MG63 (cell line): ENCODE data around the gene FAM180A. TPM values are rescaled to one million over a fixed set of nuclear protein-coding genes. Genes with fewer than 3 reads are reported as not detected.

ENCODE experiments used
- DNase-seq: peaks from one replicate; pipeline ENCODE4 v3.0.0-alpha.2; 2020
- H3K27me3 ChIP-seq: fragments of 250-450 bp; sonication (Bioruptor Pico); 2 replicates; pipeline ENCODE4 v1.5.1; 2020; ENCODE audit warnings: mild to moderate bottlenecking, moderate library complexity
- H3K36me3 ChIP-seq: fragments of 250-450 bp; sonication (Bioruptor Pico); 2 replicates; pipeline ENCODE4 v1.5.1; 2020; ENCODE audit warnings: mild to moderate bottlenecking, moderate library complexity
- H3K4me3 ChIP-seq: fragments of 250-450 bp; sonication (Bioruptor Pico); 2 replicates; pipeline ENCODE4 v1.5.1; 2020; ENCODE audit warnings: mild to moderate bottlenecking, moderate library complexity
- H3K9me3 ChIP-seq: fragments of 250-450 bp; sonication (Bioruptor Pico); 2 replicates; pipeline ENCODE4 v1.5.1; 2020; ENCODE audit warnings: mild to moderate bottlenecking, moderate library complexity
- total RNA-seq: library from RNA; depleted of rRNA; stranded (reverse); fragments of >200 nt; shearing (Covaris generic); gene quantifications from 2 replicates; pipeline ENCODE4 v1.2.3, GENCODE V29; 2014; ENCODE audit warnings: low replicate concordance; rRNA removed

The FAM180A gene
- total RNA-seq, 1 experiment from 2014 or later = 6.8 TPM

DNA sequence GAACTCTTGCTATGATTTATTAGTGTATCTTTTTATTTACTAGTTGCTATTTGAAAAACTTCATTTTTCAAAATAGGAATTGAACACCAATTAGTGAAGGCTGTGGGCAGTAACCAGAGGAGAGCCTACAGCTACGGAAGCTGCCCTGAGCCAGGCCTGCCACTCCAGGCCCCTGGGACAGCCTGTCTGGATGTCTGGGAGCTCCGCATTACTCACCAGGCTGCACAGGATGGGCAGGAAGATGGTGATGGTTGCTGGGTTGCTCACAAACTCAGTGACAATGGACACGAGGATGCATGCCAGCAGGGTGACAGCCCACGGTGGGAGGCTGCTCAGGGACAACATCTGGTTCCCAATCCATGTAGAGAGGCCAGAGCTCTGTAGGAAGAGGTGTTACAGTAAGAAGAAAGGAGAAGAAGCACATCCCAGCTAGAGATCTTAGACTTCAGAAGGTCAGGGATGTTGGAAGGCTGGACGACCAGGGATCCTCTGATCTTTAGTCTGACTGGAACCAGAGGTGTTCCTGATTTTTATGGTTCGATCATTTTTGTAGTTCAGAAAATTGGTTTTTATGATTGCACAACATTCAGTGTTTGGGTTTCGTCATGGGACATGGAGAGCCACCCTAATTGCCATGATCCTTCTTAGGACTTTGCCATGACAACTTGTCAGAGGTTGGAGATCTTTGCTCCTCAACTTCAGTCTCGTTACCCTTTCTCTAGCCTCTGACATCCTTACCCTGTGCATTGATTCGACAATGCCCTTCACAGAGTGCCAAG is 63.1 kb downstream of the FAM180A start:
- H3K9me3 ChIP-seq = no peaks in the 10 kb centered on the region
- H3K27me3 ChIP-seq = no peaks in the 10 kb centered on the region
- H3K36me3 ChIP-seq = no peaks in the 10 kb centered on the region
- no peak overlapping the region for H3K4me3 ChIP-seq
- DNase-seq = no peak

DNA sequence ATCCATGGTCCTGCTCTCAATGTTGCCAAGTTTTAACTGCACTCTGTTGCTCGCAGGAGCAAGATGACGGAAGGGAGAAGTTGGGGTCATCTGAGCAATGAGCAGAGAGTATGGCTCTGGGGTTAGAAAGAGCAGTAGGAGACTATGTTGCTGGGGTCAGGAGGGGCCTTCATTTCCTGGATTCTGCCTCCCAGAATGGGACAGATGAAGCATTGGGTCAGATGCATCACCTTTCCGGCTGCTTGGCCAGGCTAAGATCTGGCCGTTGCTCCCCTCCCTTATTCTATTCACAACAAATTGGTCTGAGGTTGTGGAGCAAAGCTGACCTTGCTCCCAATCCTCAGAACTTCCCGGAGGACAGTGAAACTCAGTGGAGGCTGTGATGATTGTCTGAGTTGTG is 63.9 kb downstream of the FAM180A start:
- no peaks in the 10 kb centered on the region for H3K9me3 ChIP-seq
- H3K36me3 ChIP-seq = no peaks in the 10 kb centered on the region
- H3K4me3 ChIP-seq = no peak overlapping the region
- H3K27me3 ChIP-seq = no peaks in the 10 kb centered on the region
- no peak for DNase-seq

DNA sequence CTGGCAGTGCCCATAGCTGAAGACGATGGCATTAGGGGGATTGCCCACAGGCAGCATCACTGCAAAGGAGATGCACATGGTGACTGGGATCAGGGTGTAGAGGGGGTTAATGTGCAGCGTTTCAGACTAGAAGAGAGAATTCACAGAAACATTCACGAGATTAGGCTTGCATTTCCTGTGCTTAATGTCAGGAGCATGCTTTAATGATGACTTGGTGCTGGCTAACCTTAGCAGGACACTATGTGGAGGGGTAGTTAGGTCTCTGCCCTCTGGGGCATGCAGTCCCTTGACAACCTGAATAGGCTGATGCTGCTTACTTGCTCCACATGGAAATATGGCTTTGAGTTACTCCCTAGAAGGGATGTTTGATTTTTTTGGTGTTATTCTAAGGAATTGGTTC is 64.5 kb downstream of the FAM180A start:
- DNase-seq = no peak
- H3K27me3 ChIP-seq = no peaks in the 10 kb centered on the region
- H3K36me3 ChIP-seq = no peaks in the 10 kb centered on the region
- no peaks in the 10 kb centered on the region for H3K9me3 ChIP-seq
- H3K4me3 ChIP-seq = no peak overlapping the region

DNA sequence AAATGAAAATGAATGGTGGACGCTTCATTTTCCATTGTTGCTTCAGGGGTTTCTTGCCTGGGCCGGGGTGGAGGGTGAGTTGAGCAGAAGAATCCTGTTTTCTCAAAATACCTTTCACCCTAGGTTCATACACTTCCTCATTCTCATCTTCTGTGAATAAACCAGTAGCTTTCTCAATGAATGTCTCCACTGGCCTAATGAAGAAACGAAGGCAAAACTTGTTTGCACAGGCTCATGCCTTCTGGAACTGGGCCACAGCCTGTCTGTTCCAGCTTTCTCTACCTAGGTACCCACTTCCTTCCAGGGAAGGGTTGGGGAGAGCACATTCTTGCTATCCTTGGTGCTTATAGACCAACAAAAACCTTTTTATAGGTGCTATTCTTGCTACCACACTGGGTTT is 65.0 kb downstream of the FAM180A start:
- Histone ChIP-seq H3K9me3 (no peaks in the 10 kb centered on the region), H3K36me3 (no peaks in the 10 kb centered on the region), H3K4me3 (no peak overlapping the region), H3K27me3 (no peaks in the 10 kb centered on the region)
- DNase-seq = no peak

DNA sequence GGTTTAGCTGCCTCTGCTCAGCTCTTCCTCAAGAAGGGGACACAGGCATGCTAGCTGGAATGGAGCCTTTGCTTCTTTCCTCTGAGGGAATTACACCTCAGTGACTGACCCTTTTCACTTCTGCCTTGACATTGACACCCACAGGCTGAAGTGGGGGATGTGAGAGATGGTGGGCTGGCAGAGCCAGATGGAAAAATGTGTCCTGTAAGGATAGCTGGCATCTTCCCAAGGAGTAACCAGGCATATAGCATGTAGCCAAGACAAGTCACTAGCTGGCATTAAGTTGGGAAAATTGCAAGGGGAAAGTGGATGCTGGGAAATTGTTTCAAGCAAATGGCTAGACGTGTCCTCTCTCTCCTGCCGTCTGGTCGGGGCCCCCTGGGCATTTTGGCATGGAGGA is 66.4 kb downstream of the FAM180A start:
- no peaks in the 10 kb centered on the region for H3K27me3 ChIP-seq
- no peak for DNase-seq
- no peaks in the 10 kb centered on the region for H3K36me3 ChIP-seq
- H3K4me3 ChIP-seq = no peak overlapping the region
- H3K9me3 ChIP-seq = no peaks in the 10 kb centered on the region

DNA sequence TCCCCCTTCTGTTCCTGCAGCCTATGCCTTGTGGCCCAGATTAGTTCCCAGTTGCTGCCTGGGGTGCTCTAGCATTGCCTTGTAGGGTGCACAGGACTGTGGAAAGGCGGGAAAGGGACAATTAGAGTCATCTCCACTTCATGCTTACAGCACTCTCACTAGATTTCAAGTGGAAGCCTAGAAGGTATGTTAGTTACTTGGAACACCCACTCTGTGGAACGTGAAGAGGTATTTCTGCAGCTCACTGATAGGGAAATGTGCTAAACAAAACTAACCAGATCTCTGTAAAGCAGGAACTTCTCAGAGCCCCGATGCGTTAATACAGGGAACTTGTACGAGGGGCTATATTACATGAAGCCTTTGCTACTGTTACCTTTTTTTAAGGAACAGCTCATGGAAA is 66.9 kb downstream of the FAM180A start:
- no peak for DNase-seq
- no peaks in the 10 kb centered on the region for H3K27me3 ChIP-seq
- H3K9me3 ChIP-seq = no peaks in the 10 kb centered on the region
- H3K4me3 ChIP-seq = no peak overlapping the region
- no peaks in the 10 kb centered on the region for H3K36me3 ChIP-seq

Other genes starting within 250 kb of the FAM180A start
- gene CNOT4, start 238.7 kb downstream of the FAM180A start, total RNA-seq = 0.59 and 1.7 TPM in 2 replicates
- gene NUP205, start 190.9 kb downstream of the FAM180A start, total RNA-seq = 27.5 and 28.4 TPM in 2 replicates
- gene STMP1, start 86.3 kb downstream of the FAM180A start, total RNA-seq = 15.0 TPM in 2 replicates
- gene SLC13A4, start 20.6 kb downstream of the FAM180A start, total RNA-seq = 0.05 TPM in 1 of 2 replicates, not detected in the other
- 52.9 and 71.2 TPM in 2 replicates for gene MTPN, start 228.5 kb upstream of the FAM180A start, total RNA-seq